Omental fat pad (tissue), 4 donors: ENCODE results near the gene NPTX1. TPM values are rescaled to one million over a fixed set of nuclear protein-coding genes. Genes with fewer than 3 reads are reported as not detected.

Source experiments
- ATAC-seq: fragments of 150-250 bp; one replicate; pipeline ENCODE4 v1.9.1; 2016; ENCODE audit warnings: mild to moderate bottlenecking, moderate library complexity; ENCODE audit not compliant: low FRiP score
- DNase-seq: peaks from one replicate; pipeline ENCODE4 v3.0.0-alpha.2; 2019; ENCODE audit warnings: low spot score
- CTCF ChIP-seq, 3 donors: fragments of 450-650 bp; IDR thresholded peaks; one replicate each; pipeline ENCODE4 v1.5.1; 2016 to 2017; ENCODE audit warnings: antibody characterized with exemption in 3 of 3, mild to moderate bottlenecking in 3 of 3, moderate library complexity in 2 of 3
- total RNA-seq, 4 donors: library from RNA; depleted of rRNA; stranded (reverse); fragments of >200 nt; gene quantifications; one replicate each; pipeline ENCODE4 v1.1.0, GENCODE V29; 2016

NPTX1 gene
- total RNA-seq, 4 donors from 2014 or later = 0.16 to 0.96 (median 0.19) TPM; not detected in 1

GRCh38 chr17:80478487-80479245 lies 2.3 kb upstream of the NPTX1 start:
- TF ChIP-seq CTCF (IDR thresholded peaks at IDR 0.05) = no peak
- peak; percentile 7 for ATAC-seq
- no peak for DNase-seq

- no peak for TF ChIP-seq CTCF (IDR thresholded peaks at IDR 0.05)
- ATAC-seq = peak; percentile 50
- DNase-seq = no peak
Measured at GRCh38 chr17:80477647-80478478, 1.5 kb upstream of the NPTX1 start.

GRCh38 chr17:80476877-80477646 lies 655 bp upstream of the NPTX1 start:
- no peak for TF ChIP-seq CTCF (IDR thresholded peaks at IDR 0.05)
- no peak for DNase-seq
- ATAC-seq = no peak

- DNase-seq (no peak), ATAC-seq (no peak)
- TF ChIP-seq CTCF (IDR thresholded peaks at IDR 0.05) = no peak
Measured at GRCh38 chr17:80474961-80475909, 1.2 kb downstream of the NPTX1 start.

- no peak for TF ChIP-seq CTCF (IDR thresholded peaks at IDR 0.05)
- ATAC-seq = no peak
Measured at GRCh38 chr17:80474231-80474960, 2.0 kb downstream of the NPTX1 start.

More at GRCh38 chr17:80474231-80474960, 2.0 kb downstream of the NPTX1 start:
- no peak for DNase-seq
